Measurements from ENCODE around the gene GZMM.

- no peak for TF ChIP-seq POLR2AphosphoS5 (IDR thresholded peaks at IDR 0.05; ENCODE audit: low read depth)
- peak; percentile 59 to 63 for TF ChIP-seq CTCF (conservative IDR thresholded peaks at IDR 0.05; ENCODE audit: low read depth in 2 of 2)
- no peak for TF ChIP-seq EZH2 (IDR thresholded peaks at IDR 0.05; ENCODE audit: low read depth, unreplicated experiment)
- TF ChIP-seq ETS1 (IDR thresholded peaks at IDR 0.05) = no peak
- TF ChIP-seq CREB1 (CRISPR knock-in tag; IDR thresholded peaks at IDR 0.05; ENCODE audit: low read depth) = no peak
Observed at GRCh38 chr19:532561-533363, 11.1 kb upstream of the GZMM start.

All from GM23338 (cell line).